Smooth muscle cell (in vitro differentiated cells): Measurements from ENCODE around the gene TTC23. TPM values are rescaled to one million over a fixed set of nuclear protein-coding genes. Genes with fewer than 3 reads are reported as not detected.

ENCODE experiments used
- DNase-seq: peaks from one replicate; lab custom pipeline; 2025; ENCODE audit not compliant: unreplicated experiment; lab: John Stamatoyannopoulos, UW
- H2AFZ ChIP-seq: fragments of 200-600 bp; sonication (generic); 2 replicates; pipeline ENCODE4 v1.6.0; 2016; ENCODE audit warnings: antibody characterized with exemption, low read depth, mild to moderate bottlenecking
- H3F3A ChIP-seq: fragments of 200-600 bp; sonication (generic); 2 replicates; pipeline ENCODE4 v1.6.0; 2017; ENCODE audit warnings: antibody characterized with exemption, low read depth
- H3K27ac ChIP-seq: fragments of 200-600 bp; sonication (generic); 2 replicates; pipeline ENCODE4 v1.5.1; 2016; ENCODE audit warnings: low read depth, mild to moderate bottlenecking
- H3K27me3 ChIP-seq: fragments of 200-600 bp; sonication (generic); 2 replicates; pipeline ENCODE4 v1.6.1; 2016; ENCODE audit warnings: low read depth, mild to moderate bottlenecking
- H3K36me3 ChIP-seq: fragments of 200-600 bp; sonication (generic); 2 replicates; pipeline ENCODE4 v1.5.1; 2016; ENCODE audit warnings: low read depth
- H3K4me1 ChIP-seq: fragments of 200-600 bp; sonication (generic); 2 replicates; pipeline ENCODE4 v1.5.1; 2016; ENCODE audit warnings: low read depth
- H3K4me2 ChIP-seq: fragments of 200-600 bp; sonication (generic); 2 replicates; pipeline ENCODE4 v1.6.0; 2016; ENCODE audit warnings: mild to moderate bottlenecking
- H3K4me3 ChIP-seq: fragments of 200-600 bp; sonication (generic); 2 replicates; pipeline ENCODE4 v1.5.1; 2016; ENCODE audit warnings: mild to moderate bottlenecking
- H3K79me2 ChIP-seq: fragments of 200-600 bp; sonication (generic); 2 replicates; pipeline ENCODE4 v1.6.0; 2016; ENCODE audit warnings: low read depth, mild to moderate bottlenecking
- H3K9ac ChIP-seq: fragments of 200-600 bp; sonication (generic); 2 replicates; pipeline ENCODE4 v1.6.0; 2016; ENCODE audit warnings: low read depth
- H3K9me3 ChIP-seq: fragments of 200-600 bp; sonication (generic); replicated peaks from 2 replicates; pipeline ENCODE4 v1.5.1; 2016; ENCODE audit warnings: low read depth
- H4K20me1 ChIP-seq: fragments of 200-600 bp; sonication (generic); 2 replicates; pipeline ENCODE4 v1.6.0; 2016; ENCODE audit warnings: low read depth
- CTCF ChIP-seq: fragments of 200-600 bp; sonication (generic); IDR thresholded peaks from 2 replicates; pipeline ENCODE4 v1.5.1; 2017; ENCODE audit warnings: borderline replicate concordance, mild to moderate bottlenecking, antibody characterized with exemption; ENCODE audit not compliant: insufficient read depth, poor library complexity, severe bottlenecking
- WGBS: methylation state at CpG from one replicate; pipeline ENCODE4 v1.1.7; 2016; ENCODE audit warnings: low lambda C conversion rate; 5-methylcytosine and 5-hydroxymethylcytosine counted together
- polyA plus RNA-seq: library from polyadenylated mRNA; unstranded; fragments of >200 nt; fragmentation: Nextera tagmentation; extraction: Ambion mirVana; gene quantifications from 2 replicates; pipeline ENCODE4 v1.2.1, GENCODE V29; 2016
- total RNA-seq: library from RNA; depleted of rRNA; stranded (reverse); fragments of >200 nt; gene quantifications from 2 replicates; pipeline ENCODE4 v1.2.3, GENCODE V29; 2014

Gene TTC23
- total and polyA plus RNA-seq, 2 experiments from 2014 or later = 25.0 to 45.4 TPM

DNA sequence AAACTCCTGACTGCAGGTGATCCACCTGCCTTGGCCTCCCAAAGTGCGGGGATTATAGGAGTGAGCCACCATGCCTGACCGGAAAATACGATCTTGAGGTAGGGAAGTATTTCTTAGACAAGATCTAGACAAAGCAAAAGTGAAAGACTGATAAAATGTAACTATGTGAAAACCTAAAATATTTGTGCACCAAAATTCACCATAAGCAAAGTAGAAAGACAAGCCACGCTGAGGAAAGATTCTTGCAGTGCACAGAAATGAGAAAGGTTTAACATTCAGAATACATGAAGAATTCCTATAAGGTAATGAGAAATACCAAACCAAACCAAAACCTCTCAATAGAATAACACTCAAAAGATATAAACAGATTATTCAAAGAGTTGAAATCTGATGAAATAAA, 108.8 kb downstream of the TTC23 start:
- H3K36me3 ChIP-seq = no peaks in the 10 kb centered on the region
- no peaks in the 10 kb centered on the region for H3K79me2 ChIP-seq
- H3K27me3 ChIP-seq = no peaks in the 10 kb centered on the region
- H3F3A ChIP-seq = no peaks in the 10 kb centered on the region
- H3K4me3 ChIP-seq = no peak overlapping the region
- peaks cover 20% of the 10 kb centered on the region for H3K4me1 ChIP-seq
- no peak overlapping the region for H3K27ac ChIP-seq
- no peak for DNase-seq
- WGBS = 97% methylated on average over 4 of the region's 4 CpGs
- no peak overlapping the region for H3K4me2 ChIP-seq
- H4K20me1 ChIP-seq = no peaks in the 10 kb centered on the region
- no peak overlapping the region for H3K9ac ChIP-seq
- no peak overlapping the region for H2AFZ ChIP-seq
- H3K9me3 ChIP-seq = no peaks in the 10 kb centered on the region
- no peak for TF ChIP-seq CTCF

GRCh38 chr15:99139276-99139675, 110.1 kb downstream of the TTC23 start:
- DNase-seq = no peak
- no peaks in the 10 kb centered on the region for H4K20me1 ChIP-seq
- H3K4me3 ChIP-seq = no peak overlapping the region
- no peak overlapping the region for H3K4me2 ChIP-seq
- TF ChIP-seq CTCF = no peak
- no peaks in the 10 kb centered on the region for H3K79me2 ChIP-seq
- H3K9ac ChIP-seq = no peak overlapping the region
- H2AFZ ChIP-seq = no peak overlapping the region
- no peak overlapping the region for H3K27ac ChIP-seq
- no peaks in the 10 kb centered on the region for H3K9me3 ChIP-seq
- peaks cover 20% of the 10 kb centered on the region for H3K4me1 ChIP-seq
- no peaks in the 10 kb centered on the region for H3F3A ChIP-seq
- H3K36me3 ChIP-seq = no peaks in the 10 kb centered on the region
- WGBS = 87% methylated on average over 4 of the region's 4 CpGs
- H3K27me3 ChIP-seq = no peaks in the 10 kb centered on the region

DNA sequence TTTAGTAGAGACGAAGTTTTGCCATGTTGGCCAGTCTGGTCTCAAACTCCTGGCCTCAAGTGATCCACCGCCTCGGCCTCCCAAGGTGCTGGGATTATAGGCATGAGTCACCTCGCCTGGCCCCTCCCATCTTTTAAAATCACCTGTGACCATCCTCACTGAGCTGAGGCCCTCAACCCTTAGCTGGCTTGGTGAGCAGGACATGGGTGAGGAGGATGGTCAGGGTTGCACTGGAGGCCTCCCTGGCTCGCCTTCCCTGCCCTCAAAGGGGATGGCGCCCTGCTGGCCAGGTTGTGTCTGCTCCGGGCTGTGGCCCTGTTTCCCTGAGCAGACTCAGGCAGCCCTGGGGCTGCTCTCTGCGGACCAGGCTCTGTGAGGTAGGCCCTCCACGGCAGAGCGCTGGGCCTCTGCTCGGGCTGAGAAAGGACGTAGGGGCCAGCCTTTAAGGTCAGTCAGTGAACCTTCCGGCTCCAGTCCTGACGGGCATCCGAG, 110.8 kb downstream of the TTC23 start:
- Histone ChIP-seq H3K4me1 (peaks cover 13% of the 10 kb centered on the region), H3K9ac (no peak overlapping the region), H3F3A (no peaks in the 10 kb centered on the region), H3K27me3 (no peaks in the 10 kb centered on the region), H3K27ac (no peak overlapping the region), H4K20me1 (no peaks in the 10 kb centered on the region), H3K9me3 (no peaks in the 10 kb centered on the region), H3K36me3 (no peaks in the 10 kb centered on the region), H3K4me2 (no peak overlapping the region), H3K79me2 (no peaks in the 10 kb centered on the region), H2AFZ (no peak overlapping the region), H3K4me3 (no peak overlapping the region)
- no peak for TF ChIP-seq CTCF
- DNase-seq = no peak
- 96% methylated on average over 15 of the region's 15 CpGs for WGBS

DNA sequence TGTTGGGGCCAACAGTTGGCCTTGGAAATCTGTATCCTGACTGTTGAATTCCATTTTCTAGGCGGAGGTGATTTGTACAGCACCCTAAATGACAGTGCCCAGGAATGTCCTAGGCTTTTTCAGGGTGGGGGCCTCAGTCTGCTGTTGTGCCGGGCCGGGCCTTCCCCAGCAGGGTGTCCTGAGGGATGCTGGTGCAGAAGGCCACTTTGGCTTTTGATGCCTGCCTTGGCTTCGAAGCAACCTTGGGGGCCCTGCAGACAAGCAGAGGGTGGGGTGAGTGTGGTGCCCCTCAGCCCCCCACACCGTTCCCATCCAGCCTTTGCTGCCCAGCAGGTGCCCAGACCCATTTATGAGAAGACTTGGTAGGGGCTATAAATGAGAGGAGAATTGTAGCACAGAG, 111.5 kb downstream of the TTC23 start:
- no peak overlapping the region for H3K27ac ChIP-seq
- no peak overlapping the region for H2AFZ ChIP-seq
- no peaks in the 10 kb centered on the region for H3K9me3 ChIP-seq
- no peaks in the 10 kb centered on the region for H3K36me3 ChIP-seq
- H3K27me3 ChIP-seq = no peaks in the 10 kb centered on the region
- TF ChIP-seq CTCF = no peak
- H3K4me3 ChIP-seq = no peak overlapping the region
- H3K79me2 ChIP-seq = no peaks in the 10 kb centered on the region
- WGBS = 98% methylated on average over 5 of the region's 5 CpGs
- peaks cover 7% of the 10 kb centered on the region for H3K4me1 ChIP-seq
- no peak for DNase-seq
- H3F3A ChIP-seq = no peaks in the 10 kb centered on the region
- H3K4me2 ChIP-seq = no peak overlapping the region
- H3K9ac ChIP-seq = no peak overlapping the region
- H4K20me1 ChIP-seq = no peaks in the 10 kb centered on the region
